GM18505 (cell line): ENCODE results near the gene HIVEP1.
"Not testable (repeated sequence)": the region's sequence is repeated elsewhere in the genome, so short reads cannot be mapped to it uniquely, and the experiment has no call there.

ENCODE experiments used
- ATAC-seq: cut with Tn5 transposase; IDR thresholded peaks from one replicate; pipeline ENCODE4 v1.9.1; 2021; ENCODE audit not compliant: unreplicated experiment
- POLR2A ChIP-seq: IDR thresholded peaks from 4 replicates; pipeline ENCODE4 v1.6.1; 2011; ENCODE audit warnings: borderline replicate concordance; ENCODE audit not compliant: insufficient read depth, insufficient read length; ENCODE audit errors: extremely low read depth

HIVEP1 gene

DNA sequence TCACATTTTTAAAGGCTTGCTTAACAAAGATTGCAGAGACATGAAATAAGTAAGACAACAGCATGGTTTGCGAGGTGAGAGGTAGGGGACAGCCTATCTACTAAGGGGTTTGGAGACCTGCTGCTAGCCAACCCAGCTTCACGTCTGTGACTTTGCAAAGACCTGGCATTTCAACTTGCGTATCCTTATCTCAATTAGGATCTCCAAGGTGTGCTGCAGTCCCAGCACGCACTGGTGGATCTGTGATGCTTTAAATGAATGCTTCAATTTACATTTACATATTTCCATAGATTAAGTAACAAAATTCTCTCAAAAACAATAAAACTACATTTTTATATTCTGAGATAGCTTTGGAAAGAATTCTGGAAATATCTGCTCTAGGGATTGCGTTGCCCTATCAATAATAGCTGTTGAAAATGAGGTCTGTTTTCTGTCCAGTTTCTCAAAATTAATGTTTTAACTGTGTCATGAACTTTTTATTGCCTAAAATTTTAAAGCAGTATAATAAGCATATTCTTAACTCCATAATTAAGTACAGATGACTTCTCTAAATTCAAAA lies 153.7 kb downstream of the HIVEP1 start:
- ATAC-seq, result no peak
- no peak for TF ChIP-seq POLR2A

DNA sequence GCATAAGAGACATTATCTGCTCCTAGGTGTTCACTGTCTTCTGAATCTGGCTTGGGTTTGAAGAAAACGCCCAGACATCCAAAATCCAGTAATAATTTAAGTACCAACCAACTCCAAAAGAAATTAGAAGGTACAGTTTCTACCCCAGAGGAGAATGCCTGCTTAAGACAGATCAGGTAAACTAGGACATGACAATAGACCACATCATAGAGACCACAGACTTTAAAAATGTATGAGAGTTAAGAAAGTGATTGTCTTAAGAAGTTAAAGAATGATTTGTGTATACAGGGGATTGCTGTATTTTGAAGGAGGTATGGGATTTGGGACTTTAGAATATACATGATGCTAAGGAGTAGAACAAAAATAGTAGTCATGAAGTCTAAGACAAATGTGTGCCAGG lies 157.3 kb downstream of the HIVEP1 start:
- ATAC-seq, result no peak
- no peak for TF ChIP-seq POLR2A

DNA sequence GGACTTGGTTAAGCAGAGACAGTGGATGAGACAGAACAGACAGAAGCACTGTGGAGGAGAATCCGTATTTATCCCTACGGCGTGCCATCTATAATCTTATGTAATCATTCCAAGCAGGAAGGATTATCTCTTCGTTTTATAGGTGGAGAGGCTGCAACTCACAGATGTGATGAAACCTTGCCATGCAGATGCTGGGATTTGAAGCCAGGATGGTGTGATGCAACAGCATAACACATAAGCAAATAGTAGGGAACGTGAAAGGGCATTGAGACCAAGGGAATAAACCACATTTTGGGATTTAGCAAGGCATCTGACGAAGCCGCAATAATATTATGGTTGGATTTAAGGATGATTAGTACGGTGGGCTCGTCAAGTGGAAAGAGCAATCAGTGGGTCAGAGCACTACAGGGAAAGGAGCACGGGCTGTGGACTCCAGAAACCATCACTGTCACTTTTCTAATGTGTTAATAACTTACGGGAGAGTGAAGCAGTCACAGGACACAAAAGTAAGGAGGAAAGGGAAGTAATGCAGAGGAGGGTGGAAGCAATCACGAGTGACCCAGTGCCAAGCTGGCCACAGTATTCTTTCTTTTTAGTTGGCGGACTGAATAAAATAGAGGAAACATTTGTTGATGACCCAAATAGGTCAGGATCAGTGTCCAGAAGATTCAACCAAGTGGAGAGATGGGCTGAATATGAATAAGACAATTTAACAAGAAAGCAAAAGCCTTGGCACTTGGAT lies 158.4 kb downstream of the HIVEP1 start:
- ATAC-seq, result no peak
- no peak for TF ChIP-seq POLR2A

DNA sequence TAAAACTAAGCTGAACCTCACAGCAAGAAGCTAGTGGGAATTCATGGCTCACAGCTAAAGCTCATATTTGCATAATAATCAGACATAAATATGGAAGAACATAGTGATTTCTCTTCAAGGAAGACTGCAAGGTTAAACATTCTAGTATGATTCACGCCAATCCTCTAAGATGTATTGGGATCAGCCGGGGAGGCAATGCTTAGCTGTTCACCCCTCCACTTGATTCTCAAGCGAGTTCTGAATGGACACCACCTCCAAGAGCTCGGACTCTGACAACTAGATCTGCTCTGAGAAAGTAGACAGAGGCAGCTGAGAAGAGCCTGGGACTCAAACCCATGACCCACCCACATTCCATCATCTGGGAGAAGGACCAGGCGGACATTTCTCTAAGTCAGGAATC lies 159.6 kb downstream of the HIVEP1 start:
- no peak for TF ChIP-seq POLR2A
- ATAC-seq, result no peak

DNA sequence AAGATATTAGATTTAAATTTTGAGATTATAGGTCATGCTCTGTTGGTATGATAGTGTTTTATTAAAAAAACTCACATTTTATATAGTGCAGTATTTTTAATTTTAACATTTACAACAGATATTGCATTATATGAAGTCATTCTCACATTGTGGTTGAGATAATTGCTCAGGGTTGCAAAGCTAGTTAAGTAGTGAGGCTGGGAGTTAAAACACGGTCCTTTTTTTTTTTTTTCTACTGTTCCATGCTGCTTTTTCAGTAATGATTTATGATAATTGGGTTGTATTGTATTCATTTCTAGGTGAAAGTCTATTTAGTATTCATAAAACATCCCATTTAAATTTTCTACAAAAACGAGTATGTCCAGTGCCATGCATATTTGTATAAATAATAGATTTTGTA lies 160.5 kb downstream of the HIVEP1 start:
- no peak for TF ChIP-seq POLR2A
- no peak for ATAC-seq

DNA sequence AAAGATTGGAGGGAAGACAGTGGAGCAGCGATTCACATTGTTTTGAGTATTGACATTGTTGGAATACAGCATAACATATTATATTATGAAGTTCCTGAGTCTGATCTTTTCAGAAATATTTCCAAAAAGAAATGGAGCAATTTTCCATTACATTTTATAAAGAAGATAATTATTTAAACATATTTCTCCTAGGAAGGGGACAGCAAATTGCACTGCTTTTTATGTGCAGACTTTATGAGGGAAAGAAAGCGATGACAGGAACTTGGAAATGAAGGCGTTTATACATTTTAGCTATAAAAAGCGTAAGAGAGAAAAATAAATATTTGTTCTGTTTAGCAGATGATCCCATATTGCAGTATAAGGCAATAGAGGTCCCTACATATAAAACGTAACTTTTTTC lies 161.1 kb downstream of the HIVEP1 start:
- ATAC-seq, result no peak
- TF ChIP-seq POLR2A, result no peak

DNA sequence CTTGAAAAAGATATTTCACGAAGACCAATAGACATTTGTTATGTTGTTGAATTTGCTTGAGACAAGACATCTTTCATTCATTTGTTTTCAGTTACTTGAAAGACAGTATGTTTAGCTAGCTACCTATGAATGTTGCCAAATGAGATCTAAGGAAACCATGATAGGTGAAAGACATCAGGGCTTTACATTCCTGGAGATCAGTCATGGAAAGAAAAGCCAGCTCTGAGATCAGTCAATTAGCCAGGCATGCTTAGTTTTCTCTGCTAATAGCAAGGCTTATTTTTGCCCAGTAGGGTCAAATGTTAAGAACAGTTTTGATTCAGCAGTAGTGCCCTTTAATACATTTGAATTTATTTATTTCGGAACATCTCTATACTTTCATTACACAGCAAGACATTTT lies 161.5 kb downstream of the HIVEP1 start:
- no peak for TF ChIP-seq POLR2A
- ATAC-seq, result no peak

DNA sequence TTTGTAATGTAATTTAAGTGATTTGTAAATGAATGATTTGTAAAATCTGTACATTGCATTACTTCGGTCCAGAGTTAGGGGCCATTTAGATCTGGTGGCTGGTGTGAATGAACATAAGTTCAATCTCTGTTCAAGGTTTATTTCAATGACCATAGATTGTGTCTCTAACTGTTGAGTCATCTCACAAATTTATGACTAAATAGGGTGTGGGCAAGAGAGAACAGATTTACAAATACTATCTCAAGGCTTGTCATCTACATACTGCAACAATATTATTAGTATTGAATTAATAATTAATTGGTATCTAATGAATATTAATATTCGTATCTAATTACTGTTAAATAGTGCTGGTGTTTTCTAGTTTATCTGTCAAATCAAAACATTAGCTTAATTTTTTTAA lies 162.8 kb downstream of the HIVEP1 start:
- no peak for ATAC-seq
- TF ChIP-seq POLR2A, result no peak

DNA sequence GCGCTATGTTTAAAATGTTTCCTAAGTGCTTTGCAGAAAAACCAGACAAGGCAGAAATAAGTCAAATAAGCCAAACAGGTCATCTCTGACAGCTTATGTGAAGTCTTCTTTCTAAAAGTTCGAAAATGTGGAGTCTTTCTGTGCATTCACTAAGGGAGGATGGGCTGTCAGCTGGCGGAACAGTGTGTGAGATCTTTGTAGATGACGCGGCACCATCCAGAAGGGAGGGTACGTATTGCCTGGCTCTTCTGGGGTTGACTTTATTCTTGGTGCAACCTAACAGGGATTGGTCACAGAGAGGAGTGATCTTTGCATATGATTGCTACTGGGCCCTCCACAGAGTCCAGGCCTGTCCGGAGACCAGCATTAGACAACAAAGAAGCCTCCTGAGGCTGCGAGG lies 163.5 kb downstream of the HIVEP1 start:
- no peak for TF ChIP-seq POLR2A
- ATAC-seq, result no peak

DNA sequence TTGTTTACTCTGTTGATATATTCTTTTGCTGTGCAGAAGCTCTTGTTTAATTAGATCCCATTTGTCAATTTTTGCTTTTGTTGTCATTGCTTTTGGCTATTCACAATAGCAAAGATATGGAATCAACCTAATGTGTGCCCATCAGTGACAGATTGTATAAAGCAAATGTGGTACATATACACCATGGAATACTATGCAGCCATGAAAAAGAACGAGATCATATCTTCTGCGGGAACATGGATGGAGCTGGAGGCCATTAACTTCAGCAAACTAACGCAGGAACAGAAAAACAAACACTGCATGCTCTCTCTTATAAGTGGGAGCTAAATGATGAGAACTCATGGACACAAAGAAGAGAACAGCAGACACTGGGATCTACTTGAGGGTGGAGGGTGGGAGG lies 164.7 kb downstream of the HIVEP1 start:
- not testable (repeated sequence) for ATAC-seq

DNA sequence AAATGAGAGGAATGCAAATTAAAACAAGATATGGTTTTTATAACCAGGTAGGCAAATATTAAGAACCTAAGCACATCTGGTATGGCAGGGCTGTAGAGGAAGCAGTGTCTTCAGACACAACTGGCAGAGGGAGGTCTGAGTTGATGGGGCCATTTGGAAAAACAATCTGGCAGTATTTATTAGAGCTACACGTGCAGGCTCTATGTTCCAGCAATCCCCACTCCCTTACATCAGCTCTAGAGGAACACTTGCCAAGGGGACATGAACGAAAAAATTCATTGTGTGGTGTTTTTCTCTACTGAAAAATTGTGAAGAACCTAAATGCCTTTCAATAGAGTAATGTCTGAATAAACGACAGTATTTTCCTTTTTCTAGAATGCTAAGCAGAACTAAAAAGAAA lies 166.4 kb downstream of the HIVEP1 start:
- no peak for TF ChIP-seq POLR2A
- ATAC-seq, result no peak

DNA sequence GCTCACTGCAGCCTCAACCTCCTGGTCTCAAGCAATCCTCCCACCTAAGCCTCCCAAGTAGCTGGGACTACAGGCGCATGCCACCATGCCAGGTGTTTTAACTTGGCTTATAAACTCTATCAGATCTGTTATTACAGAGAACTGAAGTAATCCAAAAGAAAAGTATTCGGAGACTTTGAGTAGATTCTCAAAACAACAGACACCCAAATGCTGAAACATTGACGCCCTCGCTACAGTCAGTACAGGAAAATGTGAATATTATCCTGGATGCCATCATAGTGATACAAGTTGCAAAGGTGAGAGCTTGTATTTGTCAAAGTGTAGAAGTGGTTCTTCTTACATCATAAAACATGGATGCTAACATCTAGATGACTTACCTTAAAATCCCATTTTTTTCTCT lies 169.4 kb downstream of the HIVEP1 start:
- TF ChIP-seq POLR2A, result no peak
- no peak for ATAC-seq

DNA sequence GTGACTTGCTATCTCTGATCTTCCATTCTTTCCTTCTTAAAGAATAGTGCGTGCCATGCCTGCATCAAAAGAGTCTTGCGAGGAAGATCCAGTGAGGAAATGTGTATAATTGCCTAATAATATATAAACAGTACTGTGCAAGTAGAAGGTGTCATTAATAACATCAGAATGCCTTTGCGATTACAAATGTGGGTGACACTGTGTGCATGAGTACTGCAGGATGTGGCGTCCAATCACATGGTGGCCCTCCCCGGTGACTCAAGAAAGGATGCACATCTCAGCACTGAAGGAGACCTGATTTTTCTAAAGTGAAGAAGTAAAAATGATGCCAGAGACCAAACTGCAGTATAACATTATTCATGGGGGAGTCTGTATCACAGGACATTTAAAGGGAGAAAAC lies 170.6 kb downstream of the HIVEP1 start:
- no peak for ATAC-seq

DNA sequence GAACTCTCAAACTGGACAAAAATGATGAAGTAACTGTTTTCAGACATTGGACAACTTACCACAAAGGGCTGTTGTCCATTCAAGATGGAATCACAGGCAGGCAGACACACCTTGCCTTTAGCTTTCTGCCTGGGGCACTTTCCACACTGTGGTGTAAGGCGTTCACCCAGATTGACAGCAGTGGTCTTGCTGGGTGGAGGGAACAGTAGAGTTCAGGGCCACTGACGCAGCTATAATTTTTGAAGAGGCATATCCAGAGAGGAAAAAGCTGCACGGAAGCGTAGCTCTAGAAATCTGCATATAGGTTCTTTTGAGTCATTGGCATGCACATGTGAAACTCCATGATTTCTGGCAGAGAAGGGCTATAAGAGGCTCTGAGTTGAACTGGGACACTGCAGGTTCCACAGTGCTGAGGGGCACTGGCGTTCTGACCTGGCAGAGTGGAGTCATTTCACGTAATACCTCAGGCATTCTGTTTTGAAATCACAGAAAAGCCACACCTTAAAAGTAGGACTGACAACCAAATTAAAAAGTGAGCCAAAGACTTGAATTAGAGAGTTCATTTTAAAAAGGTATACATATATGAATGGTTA lies 173.1 kb downstream of the HIVEP1 start:
- no peak for ATAC-seq
- no peak for TF ChIP-seq POLR2A

More for the DNA sequence above, 170.6 kb downstream of the HIVEP1 start:
- TF ChIP-seq POLR2A, result no peak
